Left lung (tissue), 10 donors: ENCODE data around the gene PDZD8. TPM values are rescaled to one million over a fixed set of nuclear protein-coding genes. Genes with fewer than 3 reads are reported as not detected.
A peak's percentile ranks its signal among the peaks of the same experiment; 100 is the strongest.
"Not testable (repeated sequence)": the region's sequence is repeated elsewhere in the genome, so short reads cannot be mapped to it uniquely, and the experiment has no call there.

Experiments
- ATAC-seq: fragments of 200-7000 bp; cut with Tn5 transposase; one replicate; pipeline ENCODE4 v1.9.1; 2020; ENCODE audit warnings: moderate library complexity
- DNase-seq, 4 donors: peaks; one replicate each; pipeline ENCODE4 v3.0.0-alpha.2; 2013 to 2020
- H3K27ac ChIP-seq, 2 donors: fragments of 200-600 bp; sonication (generic) in 1 of 2; one replicate each; pipeline versions ENCODE4 v1.5.0 to v1.8.0; 2020 to 2021
- H3K27me3 ChIP-seq, 2 donors: fragments of 200-600 bp; sonication (generic) in 1 of 2; one replicate each; pipeline versions ENCODE4 v1.5.0 to v1.8.0; 2020 to 2021
- H3K36me3 ChIP-seq, 2 donors: fragments of 200-600 bp; sonication (generic) in 1 of 2; one replicate each; pipeline versions ENCODE4 v1.5.0 to v1.8.0; 2020 to 2021
- H3K4me1 ChIP-seq, 2 donors: fragments of 200-600 bp; one replicate each; pipeline ENCODE4 v1.8.0; 2021
- H3K4me3 ChIP-seq, 2 donors: fragments of 200-600 bp; sonication (generic) in 1 of 2; one replicate each; pipeline versions ENCODE4 v1.5.0 to v1.8.0; 2020 to 2021; ENCODE audit warnings: mild to moderate bottlenecking in 1 of 2
- H3K9me3 ChIP-seq, 2 donors: fragments of 200-600 bp; sonication (generic) in 1 of 2; one replicate each; pipeline versions ENCODE4 v1.5.0 to v1.8.0; 2020 to 2021
- CTCF ChIP-seq, 2 donors: fragments of 200-600 bp; sonication (generic) in 1 of 2; IDR thresholded peaks; one replicate each; pipeline versions ENCODE4 v1.5.0 to v1.8.0; 2021; ENCODE audit warnings: antibody characterized with exemption in 2 of 2
- intact Hi-C, 2 donors: fragments of 100-400 bp; cut with DNase I; formaldehyde crosslinking; loops; one replicate each; pipeline versions ENCODE4 v1.11.2 to v1.14.2; 2022
- polyA plus RNA-seq, 6 donors: library from polyadenylated mRNA; unstranded; fragments of 120-200 nt; gene quantifications; one replicate each; pipeline ENCODE4 v1.2.1, GENCODE V29; 2013; ENCODE audit not compliant: insufficient read length in 6 of 6
- total RNA-seq, 2 donors: library from RNA; stranded (reverse); fragmentation: NEBNext Ultra II Directional; extraction: Animal tissue kit (Norgen Biotek cat#: 25700); gene quantifications; one replicate each; pipeline ENCODE4 v1.2.1, GENCODE V29; 2021
- donor health status: DM: no; HTN: yes; CAD: no.
- donor health status: DM: no; HTN: no; CAD: no.

Gene PDZD8
- total and polyA plus RNA-seq, 8 donors = 24.2 to 38.2 (median 29.6) TPM

- Histone ChIP-seq H3K36me3 (no peaks in the 10 kb centered on the region), H3K4me3 (peak within 1 kb of the TSS in 1 of 2 donors; percentile 38), H3K27me3 (peaks cover 31 to 73% of the 10 kb centered on the region in 2 donors), H3K9me3 (no peaks in the 10 kb centered on the region), H3K4me1 (peaks cover 0 to 18% of the 10 kb centered on the region in 2 donors), H3K27ac (no peak within 1 kb of the TSS)
- DNase-seq = peak in 1 of 4 donors; percentile 7
- no peak for ATAC-seq
- TF ChIP-seq CTCF (IDR thresholded peaks at IDR 0.05) = no peak
- intact Hi-C loops = no loop called here
Observed at GRCh38 chr10:117240621-117241529, 134.4 kb downstream of the PDZD8 start, which contains the start of gene SLC18A2. SLC18A2 (plus strand) TSS chr10:117241114; CDS start chr10:117241694, 580 bp downstream.

GRCh38 chr10:117239721-117240620 lies 135.3 kb downstream of the PDZD8 start:
- no peak for DNase-seq
- no peak for TF ChIP-seq CTCF (IDR thresholded peaks at IDR 0.05)
- Histone ChIP-seq H3K4me1 (peaks cover 0 to 18% of the 10 kb centered on the region in 2 donors), H3K36me3 (no peaks in the 10 kb centered on the region), H3K4me3 (no peak overlapping the region), H3K27me3 (peaks cover 31 to 72% of the 10 kb centered on the region in 2 donors), H3K27ac (no peak overlapping the region), H3K9me3 (no peaks in the 10 kb centered on the region)
- ATAC-seq = no peak
- intact Hi-C loops = no loop called here

GRCh38 chr10:117239051-117239450 lies 136.2 kb downstream of the PDZD8 start:
- no peaks in the 10 kb centered on the region for H3K9me3 ChIP-seq
- TF ChIP-seq CTCF (IDR thresholded peaks at IDR 0.05) = no peak
- H3K4me3 ChIP-seq = no peak overlapping the region
- H3K36me3 ChIP-seq = no peaks in the 10 kb centered on the region
- H3K4me1 ChIP-seq = peaks cover 0 to 18% of the 10 kb centered on the region in 2 donors
- intact Hi-C loops = no loop called here
- peaks cover 31 to 65% of the 10 kb centered on the region in 2 donors for H3K27me3 ChIP-seq
- no peak for DNase-seq
- ATAC-seq = no peak
- H3K27ac ChIP-seq = no peak overlapping the region

- no peak for TF ChIP-seq CTCF (IDR thresholded peaks at IDR 0.05)
- no peaks in the 10 kb centered on the region for H3K9me3 ChIP-seq
- H3K27ac ChIP-seq = peak overlapping the region in 1 of 2 donors; percentile 74
- H3K36me3 ChIP-seq = no peaks in the 10 kb centered on the region
- ATAC-seq (peak; percentile 42), DNase-seq (no peak)
- peaks cover 0 to 18% of the 10 kb centered on the region in 2 donors for H3K4me1 ChIP-seq
- intact Hi-C loops = no loop called here
- H3K4me3 ChIP-seq = no peak overlapping the region
- H3K27me3 ChIP-seq = peaks cover 27 to 57% of the 10 kb centered on the region in 2 donors
Observed at GRCh38 chr10:117237401-117237991, 137.7 kb downstream of the PDZD8 start.

GRCh38 chr10:117230107-117230506 lies 145.1 kb downstream of the PDZD8 start:
- intact Hi-C loops, H3K4me1 ChIP-seq, ATAC-seq: not testable (repeated sequence)

More at GRCh38 chr10:117230107-117230506, 145.1 kb downstream of the PDZD8 start:
- H3K27ac ChIP-seq, H3K9me3 ChIP-seq, H3K36me3 ChIP-seq, DNase-seq, H3K4me3 ChIP-seq: not testable (repeated sequence)
- H3K27me3 ChIP-seq = peaks cover 0 to 34% of the 10 kb centered on the region in 2 donors
